NCI-H460 (cell line): Measurements from ENCODE around the gene FAT1. TPM values are rescaled to one million over a fixed set of nuclear protein-coding genes. Genes with fewer than 3 reads are reported as not detected.

Experiments used
- DNase-seq: peaks from one replicate; pipeline ENCODE4 v3.0.0-alpha.2; 2016; ENCODE audit warnings: low read depth; ENCODE audit errors: extremely low read depth
- total RNA-seq: library from RNA; depleted of rRNA; stranded (reverse); fragments of >200 nt; shearing (Covaris generic); gene quantifications from 2 replicates; pipeline ENCODE4 v1.2.3, GENCODE V29; 2014

FAT1 gene
- total RNA-seq, 1 experiment from 2014 or later: 83.1 TPM

GRCh38 chr4:186725469-186726425 lies 2.1 kb upstream of the FAT1 start:
- DNase-seq: peak; percentile 65

DNA sequence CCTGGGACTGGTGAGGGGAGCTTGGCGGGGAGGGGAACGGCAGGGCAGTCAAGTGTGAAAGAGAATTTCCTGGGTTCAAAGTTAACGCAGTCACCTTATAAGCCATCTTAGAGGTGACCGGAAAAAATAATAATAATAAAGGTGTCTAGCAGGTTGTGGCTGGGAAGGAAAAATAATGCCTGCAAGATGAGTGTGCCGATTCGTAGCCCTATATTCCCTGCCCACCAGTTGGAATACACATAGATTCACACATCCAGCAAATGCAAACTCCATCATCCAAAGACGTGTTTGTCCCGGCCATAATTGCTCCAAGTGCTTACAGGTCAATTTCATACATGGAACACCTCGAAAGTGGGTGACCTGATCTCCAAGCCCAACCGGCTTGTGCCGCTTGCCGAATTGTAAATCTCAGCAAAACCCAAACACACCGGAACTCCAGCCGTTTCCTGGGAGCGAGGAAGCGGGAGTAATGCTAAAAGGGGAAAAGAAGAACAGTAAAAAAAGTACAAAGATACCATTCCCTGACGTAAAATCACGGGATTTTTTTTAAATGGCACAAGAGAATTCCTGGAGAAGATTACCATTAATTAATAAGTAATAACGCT lies 1.3 kb upstream of the FAT1 start:
- DNase-seq: no peak

GRCh38 chr4:186724058-186724863 lies 605 bp upstream of the FAT1 start:
- DNase-seq: no peak

DNA sequence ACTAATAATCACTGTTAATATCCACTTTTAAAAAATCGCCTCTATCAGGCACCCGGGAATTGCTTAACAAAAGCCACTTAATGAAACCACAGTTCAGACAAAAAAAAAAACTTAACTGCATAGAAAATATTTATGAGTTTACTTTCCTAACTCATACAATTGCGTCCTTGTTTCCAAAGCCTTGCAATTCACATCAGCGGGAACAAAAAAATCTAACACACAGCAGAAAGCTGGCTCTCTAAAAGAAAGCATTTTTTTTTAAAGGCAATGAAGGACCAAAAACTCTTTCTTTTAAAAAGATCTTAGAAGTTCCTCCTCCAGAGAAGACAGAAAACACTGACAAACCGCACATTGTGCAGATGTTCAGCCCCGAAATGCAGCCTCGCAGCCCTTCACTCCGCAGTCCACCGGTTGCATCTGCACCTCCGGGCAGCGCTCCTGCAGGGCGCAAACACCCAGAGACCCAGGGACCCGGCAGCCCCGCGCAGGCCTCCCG lies 812 bp downstream of the FAT1 start:
- DNase-seq: no peak

- no peak for DNase-seq
These were observed 3.5 kb downstream of the FAT1 start for GRCh38 chr4:186719925-186720694.

- no peak for DNase-seq
These were observed 6.1 kb downstream of the FAT1 start for GRCh38 chr4:186717556-186717955.

DNA sequence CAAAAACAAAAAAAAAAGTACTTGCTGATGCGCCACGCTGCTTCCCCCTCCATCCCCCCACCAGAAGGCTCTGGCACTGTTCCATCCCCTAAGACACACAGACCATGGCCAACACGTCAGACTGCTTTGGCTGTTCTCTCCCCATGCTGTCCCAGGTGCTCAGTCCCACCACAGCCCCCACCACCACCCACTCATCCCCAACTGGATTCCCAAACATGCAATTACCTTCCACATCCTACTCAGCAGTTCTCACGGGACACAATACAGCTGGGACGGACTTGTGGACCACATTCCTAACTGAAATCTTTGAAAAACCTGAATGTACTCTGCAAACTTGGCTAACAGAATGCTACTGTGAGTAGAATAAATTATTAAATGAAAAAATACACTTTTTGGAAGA lies 8.6 kb downstream of the FAT1 start:
- no peak for DNase-seq

GRCh38 chr4:186714006-186714675 lies 9.5 kb downstream of the FAT1 start:
- no peak for DNase-seq

GRCh38 chr4:186712690-186713089 lies 11.0 kb downstream of the FAT1 start:
- DNase-seq: no peak

- no peak for DNase-seq
These were observed 13.0 kb downstream of the FAT1 start for GRCh38 chr4:186710521-186711119.

DNA sequence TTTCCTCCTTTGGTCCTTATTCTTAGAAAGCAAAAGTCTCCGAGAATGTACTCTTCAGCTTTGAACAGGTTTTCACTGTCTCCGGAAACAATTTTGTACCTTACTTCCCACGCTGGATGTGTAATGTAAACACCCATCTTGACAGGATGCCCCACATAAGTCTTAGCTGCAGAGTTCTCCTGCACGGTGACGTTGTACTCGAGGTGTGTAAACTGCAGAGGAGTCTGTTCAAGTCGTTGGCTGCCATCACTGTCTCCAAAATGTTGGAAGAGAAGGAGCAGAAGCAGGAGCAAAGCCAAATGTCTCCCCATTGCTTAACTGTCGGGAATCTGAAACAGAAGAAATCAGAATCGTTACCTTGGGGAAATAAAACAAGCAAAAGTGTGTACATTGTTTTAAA lies 14.1 kb downstream of the FAT1 start:
- no peak for DNase-seq

DNA sequence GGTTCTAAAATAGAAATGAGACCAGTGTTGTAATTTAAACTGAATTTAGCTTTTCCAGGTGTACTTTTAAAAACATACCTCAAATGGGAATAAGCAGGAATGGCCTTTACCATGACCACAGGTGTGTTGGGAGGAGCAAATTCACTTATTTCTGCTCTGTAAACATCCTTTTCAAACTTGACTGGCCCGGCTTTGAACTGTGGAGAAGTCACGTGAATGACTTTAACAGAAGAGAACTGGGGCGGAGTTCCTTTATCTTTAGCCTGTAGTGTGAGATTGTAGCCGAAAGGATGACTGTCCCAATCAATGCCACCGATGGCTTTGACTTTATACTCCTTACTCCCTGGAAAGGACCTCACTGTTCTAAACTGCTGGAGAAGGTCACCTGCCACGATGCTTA lies 15.1 kb downstream of the FAT1 start:
- DNase-seq: no peak

DNA sequence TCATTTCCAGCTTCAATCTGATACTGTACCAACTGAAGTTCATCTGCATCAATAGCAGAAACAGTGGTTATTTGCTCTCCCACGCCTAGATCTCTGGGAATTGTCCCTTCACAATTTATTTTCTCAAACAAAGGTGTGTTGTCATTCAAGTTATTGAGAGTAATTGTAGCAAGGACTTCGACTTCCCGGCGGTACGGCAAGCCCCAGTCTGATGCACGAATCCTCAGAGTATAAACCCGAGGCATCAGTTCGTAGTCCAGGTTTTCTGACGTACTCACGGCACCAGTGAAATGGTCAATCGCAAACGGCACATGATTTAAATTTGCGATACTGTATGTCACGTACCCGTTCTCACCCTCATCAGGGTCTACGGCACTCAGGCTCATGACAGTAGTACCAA lies 15.7 kb downstream of the FAT1 start:
- DNase-seq: no peak

DNA sequence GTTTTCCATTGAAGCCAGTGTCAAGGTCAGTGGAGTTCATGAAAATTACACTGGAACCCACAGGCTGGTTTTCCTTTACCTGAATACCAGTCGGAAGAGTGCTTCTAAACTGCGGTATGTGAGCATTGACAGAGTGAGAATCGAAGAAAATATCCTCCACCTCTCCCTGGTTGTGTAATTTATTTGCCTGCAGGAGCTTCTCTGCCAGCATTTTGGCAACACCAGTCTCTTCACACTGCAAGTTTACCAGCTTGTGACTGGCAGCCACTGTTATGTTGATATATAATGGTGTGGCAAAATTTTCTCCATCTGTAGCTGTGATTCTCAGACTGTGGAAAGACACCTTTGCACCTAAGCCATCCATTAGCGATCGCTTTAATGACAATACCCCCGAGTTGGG lies 16.1 kb downstream of the FAT1 start:
- no peak for DNase-seq

DNA sequence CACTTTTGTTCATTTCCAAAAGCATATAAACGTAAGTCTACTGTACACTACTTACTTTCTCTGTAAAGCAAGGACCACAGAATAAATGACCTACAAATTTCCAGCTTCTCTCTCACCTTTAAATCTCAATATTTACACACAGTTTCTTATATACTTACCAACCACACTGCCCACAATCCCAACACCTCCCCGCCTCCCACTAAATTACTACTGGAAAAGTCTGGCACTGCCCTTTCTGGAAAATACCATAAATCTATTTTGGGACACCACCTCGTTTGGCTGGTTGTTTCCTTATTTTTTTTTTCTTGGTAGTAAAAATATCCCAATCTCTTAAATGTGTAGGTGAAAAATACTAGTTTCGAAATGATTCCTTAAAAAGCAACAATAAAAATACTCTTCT lies 19.6 kb downstream of the FAT1 start:
- no peak for DNase-seq

- no peak for DNase-seq
These were observed 20.1 kb downstream of the FAT1 start for GRCh38 chr4:186703510-186703909.

DNA sequence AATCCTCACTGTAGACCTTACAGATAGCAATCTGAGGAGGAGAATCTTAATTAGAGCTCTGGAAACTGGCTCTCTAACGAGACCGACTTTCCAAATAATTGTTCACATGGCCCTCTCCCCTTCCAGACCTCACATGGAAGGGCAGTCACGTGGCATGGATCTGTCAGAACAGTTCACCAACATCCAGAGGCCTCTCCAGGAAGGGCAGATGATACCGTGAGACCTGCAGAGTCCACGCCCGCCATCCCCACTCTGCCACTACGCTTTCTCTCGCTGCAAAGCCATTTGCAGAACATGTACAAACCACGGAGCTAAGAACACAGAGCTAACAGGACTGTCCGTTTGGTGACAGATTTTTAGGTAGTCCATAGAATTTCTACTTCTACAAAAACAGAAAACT lies 20.7 kb downstream of the FAT1 start:
- no peak for DNase-seq

DNA sequence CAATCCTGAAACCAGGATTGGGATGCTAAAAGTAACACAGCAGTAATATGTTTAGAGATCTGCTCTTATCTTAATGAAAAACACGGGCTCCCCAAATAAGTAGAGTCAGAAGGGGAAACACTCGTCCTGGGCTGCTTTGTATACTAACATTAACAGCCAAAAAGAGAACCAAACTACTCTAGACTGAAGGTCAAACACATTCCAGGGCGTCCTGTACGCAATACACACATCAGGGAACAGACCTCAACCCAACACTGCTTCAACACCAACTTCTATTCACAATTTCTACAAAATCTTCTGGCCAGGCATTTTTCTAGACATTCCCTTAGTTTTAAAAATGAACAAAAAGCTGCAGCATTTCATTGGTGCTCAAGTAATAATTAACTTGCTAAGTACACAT lies 21.4 kb downstream of the FAT1 start:
- no peak for DNase-seq

DNA sequence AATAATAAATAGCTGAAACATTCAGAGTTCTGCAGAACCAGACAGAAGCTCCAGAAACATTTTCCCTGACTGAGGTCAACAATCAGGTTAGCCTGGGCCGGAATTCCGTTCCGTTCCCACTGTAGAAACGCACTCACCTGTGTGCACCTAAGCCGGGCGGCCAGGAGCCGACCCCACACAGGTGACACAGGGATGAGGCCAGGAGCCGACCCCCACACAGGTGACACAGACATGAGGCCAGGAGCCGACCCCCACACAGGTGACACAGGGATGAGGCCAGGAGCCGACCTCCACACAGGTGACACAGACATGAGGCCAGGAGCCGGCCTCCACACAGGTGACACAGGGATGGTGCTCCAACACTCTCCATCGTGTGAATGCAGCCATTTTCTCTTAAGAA lies 21.9 kb downstream of the FAT1 start:
- DNase-seq: no peak
